Subcutaneous adipose tissue (tissue), 4 donors: ENCODE results near the gene CHMP6. TPM values are rescaled to one million over a fixed set of nuclear protein-coding genes. Genes with fewer than 3 reads are reported as not detected.

Source experiments
- total RNA-seq, 4 donors: library from RNA; depleted of rRNA; stranded (reverse); fragments of >200 nt; gene quantifications; one replicate each; pipeline ENCODE4 v1.1.0, GENCODE V29; 2016
- TF ChIP-seq, protein P1 (sequence below): fragments of 450-650 bp; IDR thresholded peaks from one replicate; pipeline ENCODE4 v1.5.1; 2016; ENCODE audit warnings: low read depth, mild to moderate bottlenecking, control low read depth, antibody characterized with exemption, moderate library complexity

Gene CHMP6
- total RNA-seq, 4 donors from 2014 or later = 18.2 to 36.9 (median 20.0) TPM

DNA sequence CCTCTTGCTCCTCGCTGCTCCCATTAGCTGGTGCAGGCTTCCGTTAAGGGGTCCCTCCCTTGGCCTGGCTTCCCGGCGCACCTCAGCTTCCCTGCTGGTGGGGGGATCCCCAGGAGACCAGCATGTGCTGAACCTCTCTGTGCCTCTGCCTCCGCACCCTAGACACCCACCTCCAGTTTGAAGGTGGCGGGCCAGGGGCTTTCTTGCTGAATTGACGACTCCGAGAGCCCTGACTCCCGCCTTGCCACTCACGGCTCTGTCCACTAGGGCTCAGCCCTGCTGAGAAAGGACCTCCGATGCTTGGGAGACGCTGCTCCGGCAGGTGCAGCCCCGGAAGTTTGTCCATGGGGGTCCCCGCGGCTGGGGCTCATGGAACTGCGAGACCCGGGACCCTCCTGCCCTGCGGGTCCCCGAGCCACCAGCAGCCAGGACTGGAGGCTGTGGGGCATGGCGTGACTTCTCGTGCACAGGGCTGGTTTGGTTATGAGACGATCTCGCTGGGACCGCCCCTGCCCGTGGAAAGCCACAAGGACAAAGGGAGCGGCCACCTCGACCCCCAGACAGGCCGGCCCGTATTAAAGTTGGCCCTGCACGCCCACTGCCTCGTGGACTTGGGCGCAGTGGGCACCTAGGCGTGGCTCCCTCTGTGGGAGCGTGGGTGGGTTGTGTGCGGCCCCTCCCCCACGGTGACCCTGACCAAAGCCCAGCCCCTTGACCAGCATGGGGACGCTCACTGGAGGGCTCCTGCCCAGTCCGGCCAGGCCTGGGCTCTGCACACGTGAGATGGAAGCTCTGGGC lies 8.1 kb downstream of the CHMP6 start:
- TF ChIP-seq, protein P1, sequence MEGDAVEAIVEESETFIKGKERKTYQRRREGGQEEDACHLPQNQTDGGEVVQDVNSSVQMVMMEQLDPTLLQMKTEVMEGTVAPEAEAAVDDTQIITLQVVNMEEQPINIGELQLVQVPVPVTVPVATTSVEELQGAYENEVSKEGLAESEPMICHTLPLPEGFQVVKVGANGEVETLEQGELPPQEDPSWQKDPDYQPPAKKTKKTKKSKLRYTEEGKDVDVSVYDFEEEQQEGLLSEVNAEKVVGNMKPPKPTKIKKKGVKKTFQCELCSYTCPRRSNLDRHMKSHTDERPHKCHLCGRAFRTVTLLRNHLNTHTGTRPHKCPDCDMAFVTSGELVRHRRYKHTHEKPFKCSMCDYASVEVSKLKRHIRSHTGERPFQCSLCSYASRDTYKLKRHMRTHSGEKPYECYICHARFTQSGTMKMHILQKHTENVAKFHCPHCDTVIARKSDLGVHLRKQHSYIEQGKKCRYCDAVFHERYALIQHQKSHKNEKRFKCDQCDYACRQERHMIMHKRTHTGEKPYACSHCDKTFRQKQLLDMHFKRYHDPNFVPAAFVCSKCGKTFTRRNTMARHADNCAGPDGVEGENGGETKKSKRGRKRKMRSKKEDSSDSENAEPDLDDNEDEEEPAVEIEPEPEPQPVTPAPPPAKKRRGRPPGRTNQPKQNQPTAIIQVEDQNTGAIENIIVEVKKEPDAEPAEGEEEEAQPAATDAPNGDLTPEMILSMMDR = no peak

- TF ChIP-seq, protein P1 = no peak
Measured at GRCh38 chr17:81000334-81000630, 8.6 kb downstream of the CHMP6 start.

DNA sequence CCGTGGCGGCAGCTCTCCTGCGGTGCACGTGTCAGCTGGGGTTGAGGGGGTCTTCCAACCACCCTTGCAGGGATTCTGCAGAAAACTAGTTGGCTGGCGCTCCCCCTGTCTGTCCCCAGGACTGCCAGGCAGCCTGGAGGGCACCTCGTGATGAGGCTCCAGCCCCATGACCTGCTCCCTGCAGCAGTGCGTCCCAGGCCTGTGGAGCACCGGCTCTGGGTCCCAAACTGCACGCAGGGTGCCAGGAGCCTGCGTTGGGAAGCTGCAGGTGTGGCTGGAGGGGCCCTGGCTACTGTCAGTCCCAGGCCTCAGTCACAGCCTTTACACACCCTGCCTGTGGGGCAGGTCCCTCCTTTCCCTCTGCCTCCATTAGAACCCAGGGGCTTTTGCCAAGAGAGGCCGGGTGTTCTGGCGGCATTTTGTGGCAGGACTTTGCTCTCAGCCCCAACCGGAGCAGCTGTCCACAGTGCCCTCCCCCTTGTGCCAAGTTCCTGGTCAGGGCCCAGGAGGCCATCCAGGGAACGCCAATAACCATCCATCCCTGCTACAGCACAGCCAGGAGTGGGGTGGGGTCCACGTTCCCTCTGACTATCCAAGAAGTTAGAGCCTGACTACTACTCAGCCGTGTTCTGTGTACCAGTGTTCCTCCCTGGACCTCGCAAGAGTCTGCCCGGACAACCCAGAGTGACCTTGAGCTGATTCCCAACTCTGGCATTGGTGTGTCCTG lies 9.2 kb downstream of the CHMP6 start:
- TF ChIP-seq, protein P1 = no peak

GRCh38 chr17:81002013-81002384 lies 10.4 kb downstream of the CHMP6 start:
- TF ChIP-seq, protein P1 = no peak

- TF ChIP-seq, protein P1 = no peak
Measured at GRCh38 chr17:81002409-81003361, 11.0 kb downstream of the CHMP6 start.

GRCh38 chr17:81003711-81004475 lies 12.3 kb downstream of the CHMP6 start:
- TF ChIP-seq, protein P1 = no peak
